HCT116 (cell line): ENCODE data around the gene SPIRE2. TPM values are rescaled to one million over a fixed set of nuclear protein-coding genes. Genes with fewer than 3 reads are reported as not detected.

Experiments
- ATAC-seq: fragments of 200-7000 bp; cut with Tn5 transposase; 2 replicates; pipeline ENCODE4 v1.9.1; 2020; ENCODE audit warnings: mild to moderate bottlenecking, moderate library complexity
- BruUV-seq: library from RNA; stranded (reverse); fragments of 400-500 nt; replicated peaks from 2 replicates; lab custom pipeline; 2021; lab: Mats Ljungman, UMichigan
- CTCF ChIA-PET: fragments of 300-600 bp; sonication (Branson Sonifier 250); formaldehyde crosslinking; loops from one replicate; lab custom pipeline; 2021; ENCODE audit warnings: antibody characterized with exemption; lab: Charles Lee
- POLR2A ChIA-PET: fragments of 300-600, 350-600 bp; sonication (Branson Sonifier 250); formaldehyde crosslinking; loops from one replicate; lab custom pipeline; 2021; ENCODE audit warnings: antibody characterized with exemption; lab: Charles Lee
- RAD21 ChIA-PET, 2 experiments: fragments of 300-600 bp; sonication (Branson Sonifier 250); formaldehyde crosslinking; loops; one replicate each; lab custom pipeline; 2023; ENCODE audit warnings: low total read pairs in 2 of 2; ENCODE audit not compliant: uncharacterized antibody in 2 of 2, unreplicated experiment in 2 of 2, low non-redundant PET in 1 of 2; lab: Charles Lee
- DNase-seq: peaks from one replicate; pipeline ENCODE4 v3.0.0-alpha.2; 2010; ENCODE audit warnings: low read depth, low spot score
- H2AFZ ChIP-seq: fragments of 200-600 bp; shearing (Covaris generic), sonication (generic); 2 replicates; pipeline ENCODE4 v1.6.1; 2017; ENCODE audit warnings: low read depth, mixed run types, mixed read lengths, antibody characterized with exemption, low read length; ENCODE audit not compliant: poor library complexity, severe bottlenecking
- H3K27ac ChIP-seq: 2 replicates; pipeline ENCODE4 v1.5.1; 2012; ENCODE audit warnings: low read depth, low read length
- H3K27me3 ChIP-seq: fragments of 200-600 bp; sonication (generic); 2 replicates; pipeline ENCODE4 v1.6.1; 2016; ENCODE audit warnings: mixed run types, low read length, mixed read lengths; ENCODE audit not compliant: insufficient read depth
- H3K36me3 ChIP-seq, 2 experiments: fragments of 200-500 bp in 1 of 2; fragments of 200-600 bp in 1 of 2; sonication (Bioruptor generic) in 1 of 2; sonication (generic) in 1 of 2; 2 replicates each; pipeline versions ENCODE4 v1.5.1 to v1.6.1; 2014 to 2016; ENCODE audit warnings: low read length in 2 of 2, inconsistent platforms in 1 of 2, mixed read lengths in 1 of 2, mixed run types in 1 of 2; ENCODE audit not compliant: insufficient read depth in 2 of 2, control insufficient read depth in 1 of 2
- H3K4me1 ChIP-seq, 2 experiments: fragments of 200-600 bp in 1 of 2; sonication (generic) in 1 of 2; 2 replicates each; pipeline versions ENCODE4 v1.5.1 to v1.6.1; 2012 to 2017; ENCODE audit warnings: low read length in 2 of 2, inconsistent platforms in 1 of 2, mild to moderate bottlenecking in 1 of 2, mixed read lengths in 1 of 2, mixed run types in 1 of 2, moderate library complexity in 1 of 2; ENCODE audit not compliant: insufficient read depth in 2 of 2, control insufficient read depth in 1 of 2
- H3K4me2 ChIP-seq: fragments of 200-600 bp; sonication (generic); 2 replicates; pipeline ENCODE4 v1.6.1; 2017; ENCODE audit warnings: mixed run types, low read length, mixed read lengths
- H3K4me3 ChIP-seq, 2 experiments: fragments of 200-600 bp in 1 of 2; sonication (generic) in 1 of 2; replicated peaks in 1 of 2; 2 replicates each; pipeline ENCODE4 v1.5.1; 2011 to 2016; ENCODE audit warnings: low read length in 2 of 2, control low read depth in 1 of 2, low read depth in 1 of 2, mild to moderate bottlenecking in 1 of 2, mixed read lengths in 1 of 2, mixed run types in 1 of 2
- H3K79me2 ChIP-seq: fragments of 200-600 bp; sonication (generic); 2 replicates; pipeline ENCODE4 v1.6.1; 2017; ENCODE audit warnings: mild to moderate bottlenecking, mixed run types, low read length, moderate library complexity, mixed read lengths; ENCODE audit not compliant: insufficient read depth
- H3K9ac ChIP-seq: fragments of 200-600 bp; sonication (generic); 2 replicates; pipeline ENCODE4 v1.6.1; 2016; ENCODE audit warnings: low read length, mixed read lengths
- H3K9me2 ChIP-seq: fragments of 200-600 bp; sonication (generic), shearing (Covaris generic); 2 replicates; pipeline ENCODE4 v1.6.1; 2017; ENCODE audit warnings: mixed run types, mild to moderate bottlenecking, moderate library complexity; ENCODE audit not compliant: insufficient read depth
- H3K9me3 ChIP-seq, 2 experiments: fragments of 200-500 bp in 1 of 2; fragments of 200-600 bp in 1 of 2; sonication (Bioruptor generic) in 1 of 2; sonication (generic) in 1 of 2; 2 replicates each; pipeline ENCODE4 v1.6.1; 2014 to 2017; ENCODE audit warnings: low read length in 2 of 2, mixed read lengths in 2 of 2, inconsistent platforms in 1 of 2, low read depth in 1 of 2, mild to moderate bottlenecking in 1 of 2, mixed run types in 1 of 2, moderate library complexity in 1 of 2; ENCODE audit not compliant: control insufficient read depth in 1 of 2, insufficient read depth in 1 of 2
- H4K20me1 ChIP-seq: fragments of 200-600 bp; sonication (generic), shearing (Covaris generic); 2 replicates; pipeline ENCODE4 v1.6.1; 2017; ENCODE audit warnings: mixed run types, mild to moderate bottlenecking, moderate library complexity; ENCODE audit not compliant: insufficient read depth
- EGR1 ChIP-seq: IDR thresholded peaks from 2 replicates; pipeline ENCODE4 v1.6.1; 2012; ENCODE audit warnings: low read depth
- EZH2 ChIP-seq: fragments of 200-600 bp; sonication (generic); IDR thresholded peaks from 2 replicates; pipeline ENCODE4 v1.6.1; 2017; ENCODE audit warnings: antibody characterized with exemption, mixed run types
- EZH2phosphoT487 ChIP-seq: fragments of 200-600 bp; IDR thresholded peaks from 2 replicates; pipeline ENCODE4 v1.6.1; 2018; ENCODE audit warnings: antibody characterized with exemption, borderline replicate concordance
- FOSL1 ChIP-seq: IDR thresholded peaks from 2 replicates; pipeline ENCODE4 v1.6.1; 2012; ENCODE audit warnings: low read depth
- POLR2A ChIP-seq: IDR thresholded peaks from 2 replicates; pipeline ENCODE4 v1.7.0; 2011; ENCODE audit warnings: borderline replicate concordance; ENCODE audit not compliant: insufficient read depth, insufficient read length; ENCODE audit errors: extremely low read depth
- POLR2AphosphoS5 ChIP-seq: IDR thresholded peaks from 2 replicates; pipeline ENCODE4 v1.6.1; 2011; ENCODE audit warnings: mild to moderate bottlenecking, low read depth, low read length, moderate library complexity
- SRF ChIP-seq: IDR thresholded peaks from 2 replicates; pipeline ENCODE4 v1.6.1; 2012; ENCODE audit warnings: low read depth
- TCF7L2 ChIP-seq: IDR thresholded peaks from 2 replicates; pipeline ENCODE4 v1.7.0; 2011; ENCODE audit warnings: borderline replicate concordance, inconsistent platforms; ENCODE audit not compliant: insufficient read depth, insufficient read length; ENCODE audit errors: extremely low read depth
- YY1 ChIP-seq: IDR thresholded peaks from 2 replicates; pipeline ENCODE4 v1.6.1; 2011; ENCODE audit warnings: low read length, low read depth, moderate library complexity, mild to moderate bottlenecking; ENCODE audit not compliant: insufficient replicate concordance; ENCODE audit errors: extremely low read depth
- ZNF274 ChIP-seq: fragments of 200-500 bp; sonication (Bioruptor generic); IDR thresholded peaks from 2 replicates; pipeline ENCODE4 v1.6.1; 2014; ENCODE audit warnings: mild to moderate bottlenecking, low read depth, low read length, inconsistent platforms
- intact Hi-C: fragments of 100-400 bp; cut with micrococcal nuclease; formaldehyde crosslinking; loops from 2 replicates; pipeline ENCODE4 v1.10.0; 2022
- total RNA-seq: library from RNA; stranded (reverse); gene quantifications from one replicate; pipeline ENCODE4 v1.2.1, GENCODE V29; 2021; ENCODE audit not compliant: unreplicated experiment
- TF ChIP-seq, protein P1 (sequence below), 3 experiments: fragments of 200-600 bp in 1 of 3; sonication (generic) in 1 of 3; IDR thresholded peaks in 2 of 3; conservative IDR thresholded peaks in 1 of 3; 2 replicates each; pipeline ENCODE4 v1.5.1; 2012 to 2017; ENCODE audit warnings: low read depth in 2 of 3, low read length in 2 of 3, antibody characterized with exemption in 1 of 3, borderline replicate concordance in 1 of 3, control low read depth in 1 of 3, mild to moderate bottlenecking in 1 of 3, mixed read lengths in 1 of 3, mixed run types in 1 of 3, moderate library complexity in 1 of 3; ENCODE audit not compliant: insufficient read depth in 1 of 3

SPIRE2 gene
- total RNA-seq, 1 experiment from 2014 or later: 21.2 TPM

DNA sequence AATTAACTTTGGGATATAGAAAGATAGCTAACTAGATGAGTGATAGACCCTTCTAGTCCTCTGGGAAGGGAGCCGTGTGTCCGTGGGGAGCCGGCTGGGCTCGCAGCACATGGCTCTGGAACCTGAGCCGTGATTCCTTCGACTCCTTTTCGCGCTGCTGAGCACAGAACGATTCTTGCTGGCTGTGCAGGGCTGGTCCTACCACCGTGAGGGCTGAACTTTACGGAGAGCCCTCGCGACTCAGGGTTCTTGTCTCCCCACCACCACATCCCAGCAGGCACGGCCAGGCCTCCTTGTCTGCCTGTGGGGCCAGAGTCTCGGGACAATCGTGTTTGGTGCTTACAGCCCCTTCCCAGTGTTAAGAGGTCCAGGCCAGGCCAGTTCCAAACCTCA, 31.3 kb downstream of the SPIRE2 start:
- Histone ChIP-seq H3K79me2 (no peaks in the 10 kb centered on the region), H3K9ac (no peak overlapping the region), H3K4me2 (no peak overlapping the region), H3K27ac (no peak overlapping the region), H4K20me1 (no peaks in the 10 kb centered on the region), H3K4me3 (no peak overlapping the region), H3K36me3 (no peaks in the 10 kb centered on the region; a peak in 1 of 4 replicates)
- no peak for DNase-seq
- no peak for TF ChIP-seq POLR2A
- TF ChIP-seq EGR1: no peak
- TF ChIP-seq YY1: no peak
- no peak for TF ChIP-seq POLR2AphosphoS5
- no peak for TF ChIP-seq ZNF274
- no peak for TF ChIP-seq TCF7L2
- no peak for TF ChIP-seq FOSL1
- no peak for TF ChIP-seq EZH2
- no peak for TF ChIP-seq EZH2phosphoT487
- TF ChIP-seq SRF: no peak
- TF ChIP-seq, protein P1, sequence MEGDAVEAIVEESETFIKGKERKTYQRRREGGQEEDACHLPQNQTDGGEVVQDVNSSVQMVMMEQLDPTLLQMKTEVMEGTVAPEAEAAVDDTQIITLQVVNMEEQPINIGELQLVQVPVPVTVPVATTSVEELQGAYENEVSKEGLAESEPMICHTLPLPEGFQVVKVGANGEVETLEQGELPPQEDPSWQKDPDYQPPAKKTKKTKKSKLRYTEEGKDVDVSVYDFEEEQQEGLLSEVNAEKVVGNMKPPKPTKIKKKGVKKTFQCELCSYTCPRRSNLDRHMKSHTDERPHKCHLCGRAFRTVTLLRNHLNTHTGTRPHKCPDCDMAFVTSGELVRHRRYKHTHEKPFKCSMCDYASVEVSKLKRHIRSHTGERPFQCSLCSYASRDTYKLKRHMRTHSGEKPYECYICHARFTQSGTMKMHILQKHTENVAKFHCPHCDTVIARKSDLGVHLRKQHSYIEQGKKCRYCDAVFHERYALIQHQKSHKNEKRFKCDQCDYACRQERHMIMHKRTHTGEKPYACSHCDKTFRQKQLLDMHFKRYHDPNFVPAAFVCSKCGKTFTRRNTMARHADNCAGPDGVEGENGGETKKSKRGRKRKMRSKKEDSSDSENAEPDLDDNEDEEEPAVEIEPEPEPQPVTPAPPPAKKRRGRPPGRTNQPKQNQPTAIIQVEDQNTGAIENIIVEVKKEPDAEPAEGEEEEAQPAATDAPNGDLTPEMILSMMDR (IDR thresholded peaks at IDR 0.05 in 2 of 3, conservative IDR thresholded peaks at IDR 0.05 in 1 of 3; ENCODE audit: borderline replicate concordance in 1 of 3, insufficient read depth in 1 of 3, low read depth in 2 of 3, low read length in 2 of 3): no peak
- TF ChIP-seq, all 23 proteins: peak for 0
- H3K9me3 ChIP-seq: no peaks in the 10 kb centered on the region
- POLR2A ChIA-PET: interaction anchor here (1.5 kb wide), 1 partner anchor 14 kb away, joined by 7 read pairs; the partner anchor contains the start of gene TCF25
- peaks cover 8% of the 10 kb centered on the region in 2 experiments for H3K4me1 ChIP-seq
- intact Hi-C loops: loop anchor here (2.0 kb wide), 1 partner anchor 153 kb away; no protein-coding TSS in a partner anchor
- CTCF ChIA-PET: interaction anchor here (1.5 to 3.3 kb wide), 5 partner anchors 13 to 159 kb away, joined by 6 to 20 read pairs (median 19); partner anchors contain the start of genes SPATA2L and TCF25
- ATAC-seq: no peak
- RAD21 ChIA-PET: no interaction called here
- no peak overlapping the region for H2AFZ ChIP-seq
- no peaks in the 10 kb centered on the region for H3K9me2 ChIP-seq
- H3K27me3 ChIP-seq: no peaks in the 10 kb centered on the region
- no TSS peak for BruUV-seq
